ENCODE measurements around the gene DKK3.

GRCh38 chr11:11970556-11970955 lies 37.9 kb downstream of the DKK3 start:
- TF ChIP-seq CTCF (IDR thresholded peaks at IDR 0.05; ENCODE audit: borderline replicate concordance, extremely low read depth, low read length, poor library complexity, severe bottlenecking) (no peak), EZH2 (IDR thresholded peaks at IDR 0.05; ENCODE audit: borderline replicate concordance, low read depth, low read length, severe bottlenecking) (no peak)
